Esophagus squamous epithelium (tissue), 5 donors: ENCODE data around the gene PAEP. TPM values are rescaled to one million over a fixed set of nuclear protein-coding genes. Genes with fewer than 3 reads are reported as not detected.

ENCODE experiments used
- DNase-seq: peaks from one replicate; lab custom pipeline; 2025; lab: John Stamatoyannopoulos, UW
- H3K27ac ChIP-seq, 4 donors: fragments of 200-600 bp; sonication (generic); one replicate each; pipeline ENCODE4 v1.5.1; 2016 to 2019; ENCODE audit warnings: mild to moderate bottlenecking in 1 of 4
- H3K27me3 ChIP-seq, 4 donors: fragments of 200-600 bp; sonication (generic); 1 replicate in 3 of 4; 2 replicates in 1 of 4; pipeline versions ENCODE4 v1.5.1 to v1.6.0; 2017 to 2021; ENCODE audit warnings: antibody characterized with exemption in 1 of 4
- H3K36me3 ChIP-seq, 3 donors: fragments of 200-600 bp; sonication (generic); one replicate each; pipeline ENCODE4 v1.5.1; 2016 to 2019
- H3K4me1 ChIP-seq, 3 donors: fragments of 200-600 bp; sonication (generic); one replicate each; pipeline ENCODE4 v1.5.1; 2017 to 2019
- H3K4me3 ChIP-seq, 4 donors: fragments of 200-600 bp; sonication (generic); 1 replicate in 3 of 4; 2 replicates in 1 of 4; pipeline ENCODE4 v1.5.1; 2016 to 2019; ENCODE audit warnings: mild to moderate bottlenecking in 2 of 4, moderate library complexity in 1 of 4
- H3K9me3 ChIP-seq, 3 donors: fragments of 200-600 bp; sonication (generic); one replicate each; pipeline ENCODE4 v1.5.1; 2016 to 2019
- CTCF ChIP-seq, 6 experiments: fragments of 450-650 bp in 4 of 6; fragments of 200-600 bp in 2 of 6; sonication (generic) in 2 of 6; IDR thresholded peaks; one replicate each; pipeline ENCODE4 v1.5.1; 2016 to 2019; ENCODE audit warnings: antibody characterized with exemption in 6 of 6, mild to moderate bottlenecking in 4 of 6, moderate library complexity in 4 of 6
- POLR2A ChIP-seq, 4 donors: fragments of 450-650 bp; IDR thresholded peaks; one replicate each; pipeline ENCODE4 v1.6.1; 2017; ENCODE audit warnings: antibody characterized with exemption in 4 of 4, mild to moderate bottlenecking in 4 of 4, moderate library complexity in 3 of 4
- WGBS, 2 donors: methylation state at CpG; one replicate each; pipeline ENCODE4 v1.1.5; 2018; 5-methylcytosine and 5-hydroxymethylcytosine counted together
- intact Hi-C: fragments of 100-400 bp; cut with DNase I; formaldehyde crosslinking; loops from one replicate; pipeline ENCODE4 v1.15.0; 2022
- total RNA-seq, 4 donors: library from RNA; depleted of rRNA; stranded (reverse); fragments of >200 nt; gene quantifications; one replicate each; pipeline ENCODE4 v1.1.0, GENCODE V29; 2016
- donor health status: DM: yes; HTN: yes; CAD: no.

PAEP gene
- total RNA-seq, 4 donors from 2014 or later: not detected

GRCh38 chr9:135514342-135515082 is 47.0 kb upstream of the PAEP start:
- H3K36me3 ChIP-seq: no peaks in the 10 kb centered on the region
- no peaks in the 10 kb centered on the region for H3K4me1 ChIP-seq
- no peaks in the 10 kb centered on the region for H3K9me3 ChIP-seq
- intact Hi-C loops: no loop called here
- no peak for TF ChIP-seq POLR2A (IDR thresholded peaks at IDR 0.05)
- TF ChIP-seq CTCF (IDR thresholded peaks at IDR 0.05): no peak
- peaks cover 0 to 24% (median 0%) of the 10 kb centered on the region in 4 donors for H3K27me3 ChIP-seq
- DNase-seq: no peak
- no peak overlapping the region for H3K4me3 ChIP-seq
- H3K27ac ChIP-seq: no peak overlapping the region
- 57 to 71% methylated on average over 4 to 6 of the region's 17 CpGs for WGBS, 2 donors

GRCh38 chr9:135515083-135515951 is 46.2 kb upstream of the PAEP start:
- intact Hi-C loops: no loop called here
- no peak overlapping the region for H3K27ac ChIP-seq
- DNase-seq: no peak
- no peaks in the 10 kb centered on the region for H3K9me3 ChIP-seq
- H3K27me3 ChIP-seq: peaks cover 0 to 26% (median 0%) of the 10 kb centered on the region in 4 donors
- H3K36me3 ChIP-seq: no peaks in the 10 kb centered on the region
- WGBS, 2 donors: 41 to 63% methylated on average over 7 to 12 of the region's 31 CpGs
- no peak overlapping the region for H3K4me3 ChIP-seq
- no peak for TF ChIP-seq POLR2A (IDR thresholded peaks at IDR 0.05)
- TF ChIP-seq CTCF (IDR thresholded peaks at IDR 0.05): no peak
- no peaks in the 10 kb centered on the region for H3K4me1 ChIP-seq

- DNase-seq: no peak
- Histone ChIP-seq H3K4me1 (no peaks in the 10 kb centered on the region), H3K4me3 (no peak overlapping the region), H3K27ac (no peak overlapping the region), H3K9me3 (no peaks in the 10 kb centered on the region), H3K27me3 (peaks cover 0 to 34% (median 0%) of the 10 kb centered on the region in 4 donors), H3K36me3 (no peaks in the 10 kb centered on the region)
- WGBS, 2 donors: 58 to 83% methylated on average over 1 to 13 of the region's 25 CpGs
- intact Hi-C loops: no loop called here
- no peak for TF ChIP-seq CTCF (IDR thresholded peaks at IDR 0.05)
- TF ChIP-seq POLR2A (IDR thresholded peaks at IDR 0.05): no peak
These were observed 45.3 kb upstream of the PAEP start for GRCh38 chr9:135516132-135516860.

- H3K9me3 ChIP-seq: no peaks in the 10 kb centered on the region
- intact Hi-C loops: no loop called here
- H3K27ac ChIP-seq: no peak overlapping the region
- TF ChIP-seq CTCF (IDR thresholded peaks at IDR 0.05) (no peak), POLR2A (IDR thresholded peaks at IDR 0.05) (no peak)
- WGBS, 2 donors: 77 to 98% methylated on average over 4 to 7 of the region's 24 CpGs
- H3K4me1 ChIP-seq: no peaks in the 10 kb centered on the region
- DNase-seq: no peak
- H3K36me3 ChIP-seq: no peaks in the 10 kb centered on the region
- peaks cover 0 to 45% (median 0%) of the 10 kb centered on the region in 4 donors for H3K27me3 ChIP-seq
- H3K4me3 ChIP-seq: no peak overlapping the region
These were observed 44.1 kb upstream of the PAEP start for GRCh38 chr9:135517407-135517822.
